Right atrium auricular region (tissue), 2 donors: ENCODE measurements around the gene GPR55. TPM values are rescaled to one million over a fixed set of nuclear protein-coding genes. Genes with fewer than 3 reads are reported as not detected.

Source experiments
- DNase-seq: peaks from one replicate; pipeline ENCODE4 v3.0.0-alpha.2; 2019; ENCODE audit warnings: low spot score
- H3K27ac ChIP-seq, 2 donors: fragments of 200-600 bp; sonication (generic); 1 replicate in 1 of 2; 2 replicates in 1 of 2; pipeline ENCODE4 v1.5.1; 2016 to 2019
- H3K27me3 ChIP-seq, 2 donors: fragments of 200-600 bp; sonication (generic); one replicate each; pipeline versions ENCODE4 v1.5.1 to v1.6.0; 2017 to 2019
- H3K36me3 ChIP-seq: fragments of 200-600 bp; sonication (generic); one replicate; pipeline ENCODE4 v1.5.1; 2016
- H3K4me1 ChIP-seq, 2 donors: fragments of 200-600 bp; sonication (generic); one replicate each; pipeline versions ENCODE4 v1.5.1 to v1.6.0; 2017 to 2019
- H3K4me3 ChIP-seq, 2 donors: fragments of 200-600 bp; sonication (generic); 1 replicate in 1 of 2; 2 replicates in 1 of 2; pipeline ENCODE4 v1.5.1; 2017 to 2019; ENCODE audit warnings: mild to moderate bottlenecking in 1 of 2, moderate library complexity in 1 of 2
- H3K9me3 ChIP-seq, 2 donors: fragments of 200-600 bp; sonication (generic); one replicate each; pipeline ENCODE4 v1.5.1; 2019
- CTCF ChIP-seq, 2 donors: fragments of 200-600 bp; sonication (generic); IDR thresholded peaks; one replicate each; pipeline ENCODE4 v1.5.1; 2019; ENCODE audit warnings: antibody characterized with exemption in 2 of 2
- total RNA-seq, 2 donors: library from RNA; depleted of rRNA; stranded (reverse); fragments of >200 nt; gene quantifications; one replicate each; pipeline ENCODE4 v1.1.0, GENCODE V29; 2016

The GPR55 gene
- total RNA-seq, 2 donors from 2014 or later, result not detected

- Histone ChIP-seq H3K27ac (no peak overlapping the region), H3K36me3 (no peaks in the 10 kb centered on the region), H3K4me1 (no peaks in the 10 kb centered on the region), H3K4me3 (no peak overlapping the region), H3K27me3 (no peaks in the 10 kb centered on the region), H3K9me3 (no peaks in the 10 kb centered on the region)
- no peak for TF ChIP-seq CTCF (IDR thresholded peaks at IDR 0.05)
- DNase-seq, result no peak
These were observed 5.8 kb downstream of the GPR55 start for GRCh38 chr2:230919240-230919639.

- no peak overlapping the region for H3K27ac ChIP-seq
- H3K27me3 ChIP-seq, result no peaks in the 10 kb centered on the region
- no peaks in the 10 kb centered on the region for H3K36me3 ChIP-seq
- no peaks in the 10 kb centered on the region for H3K4me1 ChIP-seq
- H3K9me3 ChIP-seq, result no peaks in the 10 kb centered on the region
- H3K4me3 ChIP-seq, result no peak overlapping the region
- no peak for TF ChIP-seq CTCF (IDR thresholded peaks at IDR 0.05)
- DNase-seq, result no peak
These were observed 8.8 kb downstream of the GPR55 start for GRCh38 chr2:230916218-230916617.

- DNase-seq, result no peak
- no peak overlapping the region for H3K27ac ChIP-seq
- no peaks in the 10 kb centered on the region for H3K9me3 ChIP-seq
- no peaks in the 10 kb centered on the region for H3K27me3 ChIP-seq
- TF ChIP-seq CTCF (IDR thresholded peaks at IDR 0.05), result no peak
- H3K4me1 ChIP-seq, result no peaks in the 10 kb centered on the region
- no peaks in the 10 kb centered on the region for H3K36me3 ChIP-seq
- no peak overlapping the region for H3K4me3 ChIP-seq
These were observed 9.7 kb downstream of the GPR55 start for GRCh38 chr2:230915319-230915718.

- TF ChIP-seq CTCF (IDR thresholded peaks at IDR 0.05), result no peak
- Histone ChIP-seq H3K27ac (no peak overlapping the region), H3K4me3 (no peak overlapping the region), H3K9me3 (no peaks in the 10 kb centered on the region), H3K36me3 (no peaks in the 10 kb centered on the region), H3K4me1 (no peaks in the 10 kb centered on the region), H3K27me3 (no peaks in the 10 kb centered on the region)
- DNase-seq, result no peak
These were observed 10.2 kb downstream of the GPR55 start for GRCh38 chr2:230914886-230915285.

- DNase-seq, result no peak
- no peaks in the 10 kb centered on the region for H3K9me3 ChIP-seq
- H3K27me3 ChIP-seq, result no peaks in the 10 kb centered on the region
- H3K27ac ChIP-seq, result no peak overlapping the region
- H3K4me1 ChIP-seq, result no peaks in the 10 kb centered on the region
- peak in 1 of 2 donors; percentile 41 for TF ChIP-seq CTCF (IDR thresholded peaks at IDR 0.05)
- H3K4me3 ChIP-seq, result no peak overlapping the region
- H3K36me3 ChIP-seq, result no peaks in the 10 kb centered on the region
These were observed 11.5 kb downstream of the GPR55 start for GRCh38 chr2:230913406-230914143.

GRCh38 chr2:230912724-230913123 is 12.3 kb downstream of the GPR55 start:
- no peak overlapping the region for H3K27ac ChIP-seq
- no peaks in the 10 kb centered on the region for H3K36me3 ChIP-seq
- no peaks in the 10 kb centered on the region for H3K9me3 ChIP-seq
- no peaks in the 10 kb centered on the region for H3K27me3 ChIP-seq
- TF ChIP-seq CTCF (IDR thresholded peaks at IDR 0.05), result no peak
- H3K4me3 ChIP-seq, result no peak overlapping the region
- no peak for DNase-seq
- H3K4me1 ChIP-seq, result no peaks in the 10 kb centered on the region
